GM19324 (cell line): ENCODE measurements around the gene HMGB1.

Experiments used
- ATAC-seq: cut with Tn5 transposase; IDR thresholded peaks from one replicate; pipeline ENCODE4 v1.9.1; 2021; ENCODE audit warnings: mild to moderate bottlenecking, moderate library complexity; ENCODE audit not compliant: unreplicated experiment, low FRiP score

Gene HMGB1

GRCh38 chr13:30465593-30466357 is at the start of gene HMGB1:
HMGB1 (minus strand) TSS chr13:30465936; CDS start chr13:30463680, 2,256 bp downstream.
- peak; percentile 83 for ATAC-seq

- no peak for ATAC-seq
Measured at GRCh38 chr13:30510811-30511371, 45.2 kb upstream of the HMGB1 start.

- no peak for ATAC-seq
Measured at GRCh38 chr13:30510091-30510490, 44.4 kb upstream of the HMGB1 start.

GRCh38 chr13:30509254-30510050 is 43.7 kb upstream of the HMGB1 start:
- no peak for ATAC-seq

- ATAC-seq: no peak
Measured at GRCh38 chr13:30504081-30504480, 38.3 kb upstream of the HMGB1 start.

- no peak for ATAC-seq
Measured at GRCh38 chr13:30502237-30502636, 36.5 kb upstream of the HMGB1 start.

- no peak for ATAC-seq
Measured at GRCh38 chr13:30499338-30499737, 33.6 kb upstream of the HMGB1 start.

- ATAC-seq: no peak
Measured at GRCh38 chr13:30496147-30496546, 30.4 kb upstream of the HMGB1 start.

GRCh38 chr13:30495746-30496145 is 30.0 kb upstream of the HMGB1 start:
- no peak for ATAC-seq

- ATAC-seq: no peak
Measured at GRCh38 chr13:30493658-30494381, 28.1 kb upstream of the HMGB1 start.

GRCh38 chr13:30487075-30487470 is 21.3 kb upstream of the HMGB1 start:
- no peak for ATAC-seq

- ATAC-seq: no peak
Measured at GRCh38 chr13:30486230-30487074, 20.7 kb upstream of the HMGB1 start.

GRCh38 chr13:30481241-30481760 is 15.6 kb upstream of the HMGB1 start:
- no peak for ATAC-seq

GRCh38 chr13:30480292-30480950 is 14.7 kb upstream of the HMGB1 start:
- ATAC-seq: no peak

GRCh38 chr13:30479883-30480219 is 14.1 kb upstream of the HMGB1 start:
- no peak for ATAC-seq

- ATAC-seq: no peak
Measured at GRCh38 chr13:30479154-30479882, 13.6 kb upstream of the HMGB1 start.

- ATAC-seq: peak; percentile 80
Measured at GRCh38 chr13:30477346-30478195, 11.8 kb upstream of the HMGB1 start.

GRCh38 chr13:30473675-30474074 is 7.9 kb upstream of the HMGB1 start:
- ATAC-seq: no peak
